ENCODE measurements around the gene OXTR.

GRCh38 chr3:8780279-8780678 lies 10.9 kb upstream of the OXTR start:
- TF ChIP-seq POLR2A (IDR thresholded peaks at IDR 0.05; ENCODE audit: low read depth, low read length) (no peak), TAF1 (IDR thresholded peaks at IDR 0.05; ENCODE audit: borderline replicate concordance, low read depth, low read length) (no peak), POLR2AphosphoS5 (IDR thresholded peaks at IDR 0.05; ENCODE audit: low read depth, low read length) (no peak)

Data from GM12892 (cell line).